Naive B cell (primary cell): ENCODE results near the gene TMC6. TPM values are rescaled to one million over a fixed set of nuclear protein-coding genes. Genes with fewer than 3 reads are reported as not detected.
A peak's percentile ranks its signal among the peaks of the same experiment; 100 is the strongest.
"Not testable (repeated sequence)": the region's sequence is repeated elsewhere in the genome, so short reads cannot be mapped to it uniquely, and the experiment has no call there.

Experiments
- ATAC-seq, 2 donors: fragments of 150-1000 bp; cut with Tn5 transposase; 2 replicates each; pipeline ENCODE4 v1.10.0; 2021; ENCODE audit warnings: low read depth in 2 of 2, mild to moderate bottlenecking in 2 of 2, moderate library complexity in 2 of 2
- DNase-seq: peaks from one replicate; pipeline ENCODE4 v3.0.0; 2022
- H3K27ac Mint-ChIP-seq, 6 donors: one replicate each; pipeline ENCODE4 v1.8.0; 2020 to 2022; ENCODE audit warnings: mild to moderate bottlenecking in 6 of 6, mixed read lengths in 6 of 6, moderate library complexity in 5 of 6, inconsistent platforms in 2 of 6
- H3K27me3 Mint-ChIP-seq, 3 donors: one replicate each; pipeline ENCODE4 v1.8.0; 2021 to 2022; ENCODE audit warnings: mixed read lengths in 3 of 3, mild to moderate bottlenecking in 1 of 3
- H3K36me3 Mint-ChIP-seq, 2 donors: one replicate each; pipeline ENCODE4 v1.8.0; 2020 to 2022; ENCODE audit warnings: mixed read lengths in 2 of 2, inconsistent platforms in 1 of 2, mild to moderate bottlenecking in 1 of 2
- H3K4me1 Mint-ChIP-seq, 3 donors: one replicate each; pipeline ENCODE4 v1.8.0; 2020 to 2022; ENCODE audit warnings: mixed read lengths in 3 of 3, inconsistent platforms in 1 of 3, mild to moderate bottlenecking in 1 of 3, moderate library complexity in 1 of 3
- H3K4me3 Mint-ChIP-seq, 8 donors: one replicate each; pipeline ENCODE4 v1.8.0; 2020 to 2022; ENCODE audit warnings: mild to moderate bottlenecking in 8 of 8, mixed read lengths in 8 of 8, moderate library complexity in 8 of 8, inconsistent platforms in 2 of 8
- H3K9me3 Mint-ChIP-seq, 7 donors: one replicate each; pipeline ENCODE4 v1.8.0; 2020 to 2022; ENCODE audit warnings: mixed read lengths in 7 of 7, mild to moderate bottlenecking in 5 of 7, inconsistent platforms in 2 of 7, moderate library complexity in 1 of 7
- polyA plus RNA-seq, 6 donors: library from polyadenylated mRNA; unstranded; fragments of 300-500 nt; fragmentation: Illumina TruSeq; gene quantifications; one replicate each; pipeline ENCODE4 v1.2.3, GENCODE V29; 2021; ENCODE audit warnings: low read depth in 6 of 6

Gene TMC6, protein sequence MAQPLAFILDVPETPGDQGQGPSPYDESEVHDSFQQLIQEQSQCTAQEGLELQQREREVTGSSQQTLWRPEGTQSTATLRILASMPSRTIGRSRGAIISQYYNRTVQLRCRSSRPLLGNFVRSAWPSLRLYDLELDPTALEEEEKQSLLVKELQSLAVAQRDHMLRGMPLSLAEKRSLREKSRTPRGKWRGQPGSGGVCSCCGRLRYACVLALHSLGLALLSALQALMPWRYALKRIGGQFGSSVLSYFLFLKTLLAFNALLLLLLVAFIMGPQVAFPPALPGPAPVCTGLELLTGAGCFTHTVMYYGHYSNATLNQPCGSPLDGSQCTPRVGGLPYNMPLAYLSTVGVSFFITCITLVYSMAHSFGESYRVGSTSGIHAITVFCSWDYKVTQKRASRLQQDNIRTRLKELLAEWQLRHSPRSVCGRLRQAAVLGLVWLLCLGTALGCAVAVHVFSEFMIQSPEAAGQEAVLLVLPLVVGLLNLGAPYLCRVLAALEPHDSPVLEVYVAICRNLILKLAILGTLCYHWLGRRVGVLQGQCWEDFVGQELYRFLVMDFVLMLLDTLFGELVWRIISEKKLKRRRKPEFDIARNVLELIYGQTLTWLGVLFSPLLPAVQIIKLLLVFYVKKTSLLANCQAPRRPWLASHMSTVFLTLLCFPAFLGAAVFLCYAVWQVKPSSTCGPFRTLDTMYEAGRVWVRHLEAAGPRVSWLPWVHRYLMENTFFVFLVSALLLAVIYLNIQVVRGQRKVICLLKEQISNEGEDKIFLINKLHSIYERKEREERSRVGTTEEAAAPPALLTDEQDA
- 100 to 1,000 TPM in 5 of 6 donors, 10 to 100 TPM in 1; 84.9 to 170 (median 141) TPM for polyA plus RNA-seq

DNA sequence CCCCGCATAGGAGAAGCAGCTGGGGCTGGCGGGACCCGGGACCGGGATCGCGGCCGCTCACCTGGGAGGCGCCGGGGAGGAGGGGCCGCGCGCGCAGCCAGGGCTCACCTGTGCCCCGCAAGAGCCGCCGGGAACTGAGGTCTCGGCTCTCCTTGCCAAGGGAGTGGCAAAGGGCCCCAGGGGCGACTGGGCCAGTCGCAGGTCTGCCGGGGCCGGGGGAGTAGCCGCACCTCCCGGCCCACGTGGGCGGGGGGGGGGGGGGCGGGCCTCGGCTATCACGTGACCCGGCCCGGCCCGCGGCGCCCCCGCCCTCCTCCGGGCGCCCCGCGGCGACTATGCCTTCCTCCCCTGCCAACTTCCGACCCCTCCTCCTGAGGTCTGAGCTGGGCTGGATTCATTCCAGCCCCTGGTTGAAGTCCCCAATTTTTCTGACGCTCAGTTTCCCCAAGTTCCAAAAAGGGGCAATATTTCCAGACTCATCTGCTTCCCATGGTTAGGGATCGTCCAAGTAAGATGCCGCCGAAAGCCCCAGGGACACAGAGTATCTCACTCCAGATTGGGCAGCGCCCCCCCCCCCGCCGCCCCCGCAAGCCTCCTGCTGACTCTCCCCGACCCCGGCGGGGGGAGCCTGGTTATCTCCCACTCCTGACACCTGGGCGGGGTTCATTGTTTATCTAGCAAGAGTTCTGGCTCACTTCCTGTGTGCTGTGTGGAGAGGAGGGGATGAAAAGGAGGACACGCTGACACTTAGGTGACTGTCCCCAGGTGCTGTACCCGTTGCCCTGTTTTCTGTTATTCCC, at the start of gene TMC6:
TMC6 (minus strand) TSS at position 205 of the 800 bp plus-strand sequence. CDS start 1,923 bp downstream, outside the sequence.
- peaks cover 2 to 4% of the 10 kb centered on the region in 2 donors for H3K36me3 Mint-ChIP-seq
- H3K27me3 Mint-ChIP-seq: no peaks in the 10 kb centered on the region
- H3K27ac Mint-ChIP-seq: peak within 1 kb of the TSS; percentile 90 to 99 (median 98)

DNA sequence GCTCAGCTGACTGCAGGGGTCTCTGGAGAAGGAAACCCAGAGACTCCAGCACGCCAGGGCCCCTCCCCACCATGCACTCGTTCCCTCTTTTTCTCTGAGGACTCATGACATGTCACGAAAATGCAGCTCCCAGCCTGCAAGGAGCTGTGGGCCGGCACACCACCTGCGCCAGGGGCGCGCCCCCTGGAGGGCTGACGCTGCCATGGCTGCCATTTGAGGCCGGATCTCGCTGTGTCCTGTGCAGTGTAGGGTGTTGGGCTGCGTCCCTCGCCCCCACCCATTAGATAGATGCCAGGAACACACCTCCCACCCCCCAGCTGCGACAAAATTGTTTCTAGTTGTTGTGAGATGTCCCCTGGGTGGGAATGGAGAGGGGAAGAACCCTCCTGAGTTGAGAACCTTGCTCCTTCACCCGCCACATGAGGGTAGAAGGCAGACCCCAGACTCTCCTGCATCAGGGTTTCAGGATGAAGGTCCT, 48.0 kb upstream of the TMC6 start:
- H3K27ac Mint-ChIP-seq: peak overlapping the region; percentile 26 to 94 (median 68)
- peaks cover 0 to 12% of the 10 kb centered on the region in 2 donors for H3K36me3 Mint-ChIP-seq
- H3K4me3 Mint-ChIP-seq: peak overlapping the region in 6 of 8 donors; percentile 27 to 76 (median 38)
- ATAC-seq (peak; percentile 53 to 70), DNase-seq (peak; percentile 79)
- no peaks in the 10 kb centered on the region for H3K9me3 Mint-ChIP-seq
- H3K27me3 Mint-ChIP-seq: no peaks in the 10 kb centered on the region
- peaks cover 61 to 72% (median 62%) of the 10 kb centered on the region in 3 donors for H3K4me1 Mint-ChIP-seq

More for the DNA sequence above, at the start of gene TMC6:
- DNase-seq (peak; percentile 74), ATAC-seq (peak; percentile 17 to 24)
- Mint-ChIP-seq H3K4me1 (peaks cover 54 to 82% (median 59%) of the 10 kb centered on the region in 3 donors), H3K4me3 (peak within 1 kb of the TSS; percentile 95 to 100 (median 97)), H3K9me3 (no peaks in the 10 kb centered on the region)

DNA sequence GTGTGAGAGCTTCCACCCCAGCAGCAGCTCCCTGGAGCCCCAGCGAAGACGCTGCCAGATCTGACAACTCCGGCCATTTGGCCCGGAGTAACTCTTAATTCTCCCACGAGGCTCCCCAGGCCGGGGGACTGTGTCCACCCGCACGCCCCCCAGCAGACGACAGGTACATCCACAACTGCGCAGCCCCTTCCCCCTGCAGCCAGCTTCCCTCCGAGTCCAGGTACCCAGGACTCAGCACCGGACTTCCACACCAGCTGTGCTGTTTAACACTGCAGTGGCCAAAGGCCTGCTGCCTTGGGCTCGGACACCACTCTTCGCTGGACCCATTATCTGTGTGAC, 47.1 kb upstream of the TMC6 start:
- DNase-seq (no peak), ATAC-seq (no peak)
- H3K36me3 Mint-ChIP-seq: peaks cover 0 to 12% of the 10 kb centered on the region in 2 donors
- peak overlapping the region in 6 of 8 donors; percentile 8 to 76 (median 50) for H3K4me3 Mint-ChIP-seq
- peak overlapping the region in 5 of 6 donors; percentile 9 to 94 (median 81) for H3K27ac Mint-ChIP-seq
- no peaks in the 10 kb centered on the region for H3K9me3 Mint-ChIP-seq
- H3K4me1 Mint-ChIP-seq: peaks cover 68 to 77% (median 70%) of the 10 kb centered on the region in 3 donors
- no peaks in the 10 kb centered on the region for H3K27me3 Mint-ChIP-seq

DNA sequence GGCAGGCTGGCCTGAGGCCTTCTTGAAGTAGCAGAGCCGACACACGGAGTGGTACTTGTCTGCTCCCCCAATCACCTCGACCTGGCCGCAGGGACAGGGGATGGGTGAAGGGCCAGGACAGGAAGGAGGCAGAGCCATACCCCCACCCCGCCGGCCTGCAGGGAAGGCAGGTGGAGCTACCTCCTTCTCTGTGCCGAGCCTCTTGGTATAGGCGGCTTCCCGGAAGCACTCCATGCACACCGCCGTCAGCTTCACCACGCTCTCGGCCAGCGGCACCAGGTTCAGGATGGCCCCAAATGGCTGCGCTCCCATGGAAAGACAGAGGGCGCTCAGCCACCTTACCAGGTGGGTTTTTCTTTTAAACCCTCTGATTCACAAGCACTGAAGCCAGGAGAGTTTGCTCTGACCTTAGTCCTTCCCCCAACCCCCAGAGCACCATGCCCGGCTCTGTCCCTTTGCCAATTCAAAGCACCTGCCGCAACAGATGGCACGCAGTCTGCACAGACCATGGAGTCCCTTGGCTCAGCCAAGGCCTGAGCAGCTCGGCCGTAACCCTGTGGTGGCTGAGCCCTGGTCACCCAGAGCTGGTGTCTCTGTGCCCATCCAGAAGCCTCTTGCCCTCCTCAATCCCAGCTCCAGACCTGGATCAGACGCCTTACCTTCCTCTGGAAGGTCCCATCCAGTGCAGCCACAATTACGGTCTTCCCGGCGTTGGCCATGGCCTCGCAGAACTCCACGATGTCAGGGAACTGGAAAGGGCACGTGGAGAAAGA, 46.5 kb upstream of the TMC6 start:
- no peaks in the 10 kb centered on the region for H3K9me3 Mint-ChIP-seq
- peaks cover 66 to 76% (median 71%) of the 10 kb centered on the region in 3 donors for H3K4me1 Mint-ChIP-seq
- DNase-seq (no peak), ATAC-seq (no peak)
- H3K36me3 Mint-ChIP-seq: peaks cover 0 to 12% of the 10 kb centered on the region in 2 donors
- H3K4me3 Mint-ChIP-seq: peak overlapping the region in 6 of 8 donors; percentile 37 to 92 (median 82)
- peak overlapping the region in 4 of 6 donors; percentile 37 to 94 (median 63) for H3K27ac Mint-ChIP-seq
- H3K27me3 Mint-ChIP-seq: no peaks in the 10 kb centered on the region

DNA sequence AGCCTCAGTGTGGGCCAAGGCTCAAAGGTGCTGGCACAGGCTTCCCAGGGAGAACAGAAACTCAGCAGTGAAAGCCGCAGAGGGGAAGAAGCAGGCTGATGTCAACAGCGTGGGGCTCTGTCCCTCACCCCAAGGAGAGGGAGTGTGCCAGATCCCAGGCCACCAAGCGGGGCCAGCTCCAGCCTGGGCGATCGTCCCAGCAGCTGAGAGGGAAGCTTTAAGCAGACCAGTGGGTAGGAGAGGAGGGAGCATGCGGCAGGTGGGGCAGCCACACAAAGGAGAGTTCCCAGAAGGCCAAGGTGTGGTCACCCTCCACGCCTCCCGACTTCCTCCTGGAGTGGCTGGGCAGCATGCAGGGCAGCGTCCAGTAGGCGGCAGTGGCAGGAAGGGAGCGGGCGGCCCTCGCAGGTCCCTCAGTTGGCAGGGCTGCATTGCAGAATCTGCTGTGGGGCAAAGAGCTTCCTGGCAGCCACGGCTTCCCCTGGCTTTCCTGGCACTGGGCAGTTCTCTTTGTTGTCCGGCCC, 45.9 kb upstream of the TMC6 start:
- Mint-ChIP-seq H3K27me3 (no peaks in the 10 kb centered on the region), H3K27ac (peak overlapping the region; percentile 94 to 99 (median 98)), H3K9me3 (no peaks in the 10 kb centered on the region), H3K36me3 (peaks cover 0 to 12% of the 10 kb centered on the region in 2 donors), H3K4me3 (peak overlapping the region in 7 of 8 donors; percentile 76 to 92 (median 87)), H3K4me1 (peaks cover 66 to 80% (median 77%) of the 10 kb centered on the region in 3 donors)
- ATAC-seq (peak; percentile 21 to 32), DNase-seq (no peak)

DNA sequence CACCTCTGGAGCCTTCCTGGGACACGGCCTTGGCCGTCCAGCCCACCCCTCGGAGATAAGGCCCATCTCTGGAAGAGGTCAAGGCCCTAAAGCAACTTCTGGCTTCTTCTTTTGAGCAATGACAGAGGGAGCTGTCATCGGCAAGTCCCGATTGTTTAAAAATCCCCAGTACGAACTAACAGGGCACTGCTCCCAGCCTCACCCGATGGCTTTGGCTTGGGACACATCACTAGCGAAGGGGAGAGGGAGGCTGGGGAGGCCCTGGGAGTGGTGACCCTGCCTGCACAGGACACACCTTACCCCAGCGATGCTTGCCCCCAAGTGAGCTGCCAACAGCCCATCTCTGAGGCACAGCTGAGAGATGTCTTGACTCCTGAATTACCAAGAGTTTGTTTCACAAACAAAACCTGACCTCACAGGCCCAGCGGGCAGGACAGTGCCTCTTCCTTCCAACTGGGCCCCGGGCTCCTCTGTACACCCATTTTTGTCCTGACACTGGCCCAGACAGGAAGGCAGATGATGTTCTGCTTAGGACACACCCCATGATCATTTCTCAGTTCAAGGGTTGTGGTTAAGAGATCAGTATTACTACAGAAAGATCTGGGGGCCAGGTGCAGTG, 44.7 kb upstream of the TMC6 start:
- H3K36me3 Mint-ChIP-seq: peaks cover 0 to 12% of the 10 kb centered on the region in 2 donors
- H3K4me3 Mint-ChIP-seq: peak overlapping the region; percentile 76 to 92 (median 87)
- H3K27me3 Mint-ChIP-seq: no peaks in the 10 kb centered on the region
- DNase-seq: peak; percentile 64
- peak; percentile 35 to 48 for ATAC-seq
- no peaks in the 10 kb centered on the region for H3K9me3 Mint-ChIP-seq
- H3K27ac Mint-ChIP-seq: peak overlapping the region; percentile 94 to 99 (median 98)
- H3K4me1 Mint-ChIP-seq: peaks cover 66 to 81% (median 76%) of the 10 kb centered on the region in 3 donors

DNA sequence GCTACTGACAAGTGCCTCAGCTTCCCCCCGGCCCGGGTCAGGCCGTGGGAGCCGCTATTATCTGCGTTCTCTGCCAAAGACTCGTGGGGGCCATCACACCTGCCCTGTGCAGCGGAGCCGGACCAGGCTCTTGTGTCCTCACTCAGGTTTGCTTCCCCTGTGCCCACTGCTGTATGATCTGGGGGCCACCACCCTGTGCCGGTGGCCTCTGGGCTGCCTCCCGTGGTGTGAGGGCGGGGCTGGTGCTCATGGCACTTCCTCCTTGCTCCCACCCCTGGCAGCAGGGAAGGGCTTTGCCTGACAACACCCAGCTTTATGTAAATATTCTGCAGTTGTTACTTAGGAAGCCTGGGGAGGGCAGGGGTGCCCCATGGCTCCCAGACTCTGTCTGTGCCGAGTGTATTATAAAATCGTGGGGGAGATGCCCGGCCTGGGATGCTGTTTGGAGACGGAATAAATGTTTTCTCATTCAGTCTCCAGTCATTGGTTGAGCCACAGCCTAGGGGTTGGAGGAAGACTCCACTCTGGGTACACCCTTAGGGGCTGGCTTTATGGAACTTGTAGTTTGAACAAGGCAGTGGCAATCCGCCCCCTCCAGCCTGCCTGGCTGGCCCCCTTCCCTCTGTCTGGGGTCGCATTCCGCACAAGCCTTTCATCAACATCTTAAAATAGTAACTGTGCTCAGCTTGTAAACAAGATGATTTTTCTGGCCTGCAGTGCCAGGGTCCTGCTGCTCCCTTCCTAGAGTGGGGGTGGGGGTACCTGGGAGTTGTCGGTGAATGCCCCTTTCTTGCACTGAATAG, 43.9 kb upstream of the TMC6 start:
- no peaks in the 10 kb centered on the region for H3K27me3 Mint-ChIP-seq
- no peak for ATAC-seq
- H3K36me3 Mint-ChIP-seq: peaks cover 0 to 12% of the 10 kb centered on the region in 2 donors
- H3K4me1 Mint-ChIP-seq: peaks cover 70 to 85% (median 81%) of the 10 kb centered on the region in 3 donors
- H3K9me3 Mint-ChIP-seq: no peaks in the 10 kb centered on the region
- DNase-seq: peak; percentile 47
- peak overlapping the region; percentile 76 to 92 (median 87) for H3K4me3 Mint-ChIP-seq
- peak overlapping the region; percentile 90 to 99 (median 96) for H3K27ac Mint-ChIP-seq

DNA sequence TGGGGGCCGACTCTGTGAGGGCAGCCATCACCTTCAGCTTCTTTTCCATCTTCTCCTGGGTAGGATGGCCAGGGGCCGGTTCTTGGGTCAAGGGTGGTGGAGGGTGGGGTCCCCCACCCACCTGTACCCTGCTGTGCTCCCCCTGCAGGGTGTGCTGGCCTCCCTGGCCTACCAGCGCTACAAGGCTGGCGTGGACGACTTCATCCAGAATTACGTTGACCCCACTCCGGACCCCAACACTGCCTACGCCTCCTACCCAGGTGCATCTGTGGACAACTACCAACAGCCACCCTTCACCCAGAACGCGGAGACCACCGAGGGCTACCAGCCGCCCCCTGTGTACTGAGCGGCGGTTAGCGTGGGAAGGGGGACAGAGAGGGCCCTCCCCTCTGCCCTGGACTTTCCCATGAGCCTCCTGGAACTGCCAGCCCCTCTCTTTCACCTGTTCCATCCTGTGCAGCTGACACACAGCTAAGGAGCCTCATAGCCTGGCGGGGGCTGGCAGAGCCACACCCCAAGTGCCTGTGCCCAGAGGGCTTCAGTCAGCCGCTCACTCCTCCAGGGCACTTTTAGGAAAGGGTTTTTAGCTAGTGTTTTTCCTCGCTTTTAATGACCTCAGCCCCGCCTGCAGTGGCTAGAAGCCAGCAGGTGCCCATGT, 43.2 kb upstream of the TMC6 start:
- not testable (repeated sequence) for H3K9me3 Mint-ChIP-seq, ATAC-seq, DNase-seq, H3K27me3 Mint-ChIP-seq
- Mint-ChIP-seq H3K4me1 (peaks cover 65 to 80% (median 75%) of the 10 kb centered on the region in 3 donors), H3K27ac (peak overlapping the region; percentile 90 to 99 (median 96)), H3K4me3 (peak overlapping the region; percentile 63 to 92 (median 87)), H3K36me3 (peaks cover 0 to 12% of the 10 kb centered on the region in 2 donors)

DNA sequence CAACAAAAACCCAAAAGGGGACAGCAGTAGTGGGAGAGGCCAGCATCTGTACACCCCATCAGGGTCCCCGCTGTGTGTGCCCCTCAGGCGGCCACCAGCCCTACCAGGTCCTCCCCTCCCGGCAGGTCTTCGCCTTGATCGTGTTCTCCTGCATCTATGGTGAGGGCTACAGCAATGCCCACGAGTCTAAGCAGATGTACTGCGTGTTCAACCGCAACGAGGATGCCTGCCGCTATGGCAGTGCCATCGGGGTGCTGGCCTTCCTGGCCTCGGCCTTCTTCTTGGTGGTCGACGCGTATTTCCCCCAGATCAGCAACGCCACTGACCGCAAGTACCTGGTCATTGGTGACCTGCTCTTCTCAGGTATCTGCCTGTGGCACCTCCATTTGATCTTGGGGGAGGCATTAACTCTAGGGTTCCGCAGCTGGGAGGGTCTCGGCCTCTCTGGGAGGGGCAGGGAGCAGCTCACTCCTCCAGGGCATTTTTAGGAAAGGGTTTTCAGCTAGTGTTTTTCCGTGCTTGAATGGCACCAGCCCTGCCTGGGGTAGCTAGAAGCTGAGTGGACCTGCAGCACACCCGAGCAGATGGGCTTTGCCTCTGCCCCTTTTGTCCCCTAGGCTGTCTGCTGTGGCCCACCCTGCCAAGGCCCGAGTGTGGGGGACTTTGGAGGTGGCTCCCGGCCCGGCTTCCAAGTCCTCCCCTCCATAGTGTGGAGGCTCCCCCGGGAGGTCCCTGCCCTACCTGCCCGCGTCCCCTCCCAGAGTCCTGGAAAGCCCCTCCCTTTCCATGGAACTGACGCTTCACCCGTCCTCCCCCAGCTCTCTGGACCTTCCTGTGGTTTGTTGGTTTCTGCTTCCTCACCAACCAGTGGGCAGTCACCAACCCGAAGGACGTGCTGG, 42.4 kb upstream of the TMC6 start:
- peak overlapping the region; percentile 68 to 92 (median 82) for H3K4me3 Mint-ChIP-seq
- H3K27me3 Mint-ChIP-seq: no peaks in the 10 kb centered on the region
- peak overlapping the region; percentile 56 to 99 (median 92) for H3K27ac Mint-ChIP-seq
- H3K4me1 Mint-ChIP-seq: peaks cover 58 to 72% (median 67%) of the 10 kb centered on the region in 3 donors
- DNase-seq (no peak), ATAC-seq (no peak)
- peaks cover 0 to 12% of the 10 kb centered on the region in 2 donors for H3K36me3 Mint-ChIP-seq
- H3K9me3 Mint-ChIP-seq: no peaks in the 10 kb centered on the region
